Esophagus mucosa (tissue), 1 donor: ENCODE measurements around the gene WDFY2. TPM values are rescaled to one million over a fixed set of nuclear protein-coding genes. Genes with fewer than 3 reads are reported as not detected.

Experiments used
- ATAC-seq: fragments of 200-7000 bp; cut with Tn5 transposase; one replicate; pipeline ENCODE4 v1.9.1; 2020
- total RNA-seq: library from RNA; stranded (reverse); gene quantifications from one replicate; pipeline ENCODE4 v1.2.4, GENCODE V29; 2023
- donor health status: DM: yes; HTN: yes; CAD: no.

The WDFY2 gene
- total RNA-seq, 1 donor from 2014 or later: 15.9 TPM

GRCh38 chr13:51714663-51715168 lies 130.5 kb downstream of the WDFY2 start:
- peak; percentile 98 for ATAC-seq

GRCh38 chr13:51715613-51716012 lies 131.4 kb downstream of the WDFY2 start:
- peak; percentile 81 for ATAC-seq

- no peak for ATAC-seq
Observed at GRCh38 chr13:51717786-51718398, 133.6 kb downstream of the WDFY2 start.

GRCh38 chr13:51719394-51719793 lies 135.1 kb downstream of the WDFY2 start:
- ATAC-seq: no peak

- ATAC-seq: no peak
Observed at GRCh38 chr13:51721496-51721895, 137.2 kb downstream of the WDFY2 start.

GRCh38 chr13:51723529-51723928 lies 139.3 kb downstream of the WDFY2 start:
- no peak for ATAC-seq

GRCh38 chr13:51724721-51725120 lies 140.5 kb downstream of the WDFY2 start:
- ATAC-seq: no peak

GRCh38 chr13:51726446-51727193 lies 142.4 kb downstream of the WDFY2 start:
- ATAC-seq: no peak

- no peak for ATAC-seq
Observed at GRCh38 chr13:51727634-51728274, 143.5 kb downstream of the WDFY2 start.

- no peak for ATAC-seq
Observed at GRCh38 chr13:51728275-51728673, 144.0 kb downstream of the WDFY2 start.

GRCh38 chr13:51728972-51729371 lies 144.7 kb downstream of the WDFY2 start:
- peak; percentile 75 for ATAC-seq

- peak; percentile 52 for ATAC-seq
Observed at GRCh38 chr13:51729866-51730553, 145.7 kb downstream of the WDFY2 start.

- no peak for ATAC-seq
Observed at GRCh38 chr13:51730927-51731326, 146.7 kb downstream of the WDFY2 start.

- ATAC-seq: no peak
Observed at GRCh38 chr13:51731759-51732158, 147.5 kb downstream of the WDFY2 start.

GRCh38 chr13:51733374-51734298 lies 149.4 kb downstream of the WDFY2 start:
- ATAC-seq: peak; percentile 64

GRCh38 chr13:51734786-51735185 lies 150.5 kb downstream of the WDFY2 start:
- no peak for ATAC-seq

GRCh38 chr13:51737609-51738008 lies 153.3 kb downstream of the WDFY2 start:
- ATAC-seq: no peak

- ATAC-seq: no peak
Observed at GRCh38 chr13:51738226-51738905, 154.1 kb downstream of the WDFY2 start.

- no peak for ATAC-seq
Observed at GRCh38 chr13:51739027-51739764, 154.9 kb downstream of the WDFY2 start.

GRCh38 chr13:51740698-51741097 lies 156.4 kb downstream of the WDFY2 start:
- no peak for ATAC-seq
